Prostate gland (tissue), 2 donors: ENCODE results near the gene SH3BP4.

ENCODE experiments used
- POLR2A ChIP-seq: fragments of 450-650 bp; IDR thresholded peaks from one replicate; pipeline ENCODE4 v1.6.1; 2016; ENCODE audit warnings: antibody characterized with exemption, mild to moderate bottlenecking
- POLR2AphosphoS5 ChIP-seq: sonication (generic); formaldehyde crosslinking; IDR thresholded peaks from one replicate; pipeline ENCODE4 v1.6.1; 2017; ENCODE audit warnings: antibody characterized with exemption
- TF ChIP-seq, protein P1 (sequence below), 4 experiments: fragments of 200-600 bp in 2 of 4; fragments of 450-650 bp in 2 of 4; sonication (generic) in 2 of 4; IDR thresholded peaks; 1 replicate in 3 of 4; 2 replicates in 1 of 4; pipeline ENCODE4 v1.5.1; 2016 to 2019; ENCODE audit warnings: antibody characterized with exemption in 4 of 4, mild to moderate bottlenecking in 2 of 4, moderate library complexity in 2 of 4

DNA sequence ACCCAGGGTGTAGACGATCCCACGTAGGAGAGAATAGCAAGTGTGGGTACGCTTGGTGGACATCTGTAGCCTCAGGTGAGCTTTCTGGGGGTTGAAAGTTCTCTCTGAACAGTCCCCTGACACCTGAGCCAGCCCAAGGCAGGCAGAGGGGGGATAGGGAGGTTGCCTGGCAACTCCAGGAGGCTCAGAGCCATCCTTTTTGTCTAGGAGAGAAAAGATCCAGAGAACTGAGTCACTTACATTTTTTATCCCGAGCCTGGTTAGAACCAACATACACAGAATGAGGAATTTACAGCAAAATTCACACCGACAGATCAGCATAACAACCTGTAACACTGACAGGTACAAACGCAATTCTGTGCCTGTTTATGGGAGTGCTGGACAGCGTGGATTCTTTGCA is 113.2 kb downstream of the SH3BP4 start:
- TF ChIP-seq POLR2A (no peak), POLR2AphosphoS5 (no peak)
- TF ChIP-seq, protein P1, sequence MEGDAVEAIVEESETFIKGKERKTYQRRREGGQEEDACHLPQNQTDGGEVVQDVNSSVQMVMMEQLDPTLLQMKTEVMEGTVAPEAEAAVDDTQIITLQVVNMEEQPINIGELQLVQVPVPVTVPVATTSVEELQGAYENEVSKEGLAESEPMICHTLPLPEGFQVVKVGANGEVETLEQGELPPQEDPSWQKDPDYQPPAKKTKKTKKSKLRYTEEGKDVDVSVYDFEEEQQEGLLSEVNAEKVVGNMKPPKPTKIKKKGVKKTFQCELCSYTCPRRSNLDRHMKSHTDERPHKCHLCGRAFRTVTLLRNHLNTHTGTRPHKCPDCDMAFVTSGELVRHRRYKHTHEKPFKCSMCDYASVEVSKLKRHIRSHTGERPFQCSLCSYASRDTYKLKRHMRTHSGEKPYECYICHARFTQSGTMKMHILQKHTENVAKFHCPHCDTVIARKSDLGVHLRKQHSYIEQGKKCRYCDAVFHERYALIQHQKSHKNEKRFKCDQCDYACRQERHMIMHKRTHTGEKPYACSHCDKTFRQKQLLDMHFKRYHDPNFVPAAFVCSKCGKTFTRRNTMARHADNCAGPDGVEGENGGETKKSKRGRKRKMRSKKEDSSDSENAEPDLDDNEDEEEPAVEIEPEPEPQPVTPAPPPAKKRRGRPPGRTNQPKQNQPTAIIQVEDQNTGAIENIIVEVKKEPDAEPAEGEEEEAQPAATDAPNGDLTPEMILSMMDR (IDR thresholded peaks at IDR 0.05) = no peak
